Activated effector memory CD4-positive, alpha-beta T cell treated with Interleukin-2 at 50 U/mL for 16 hours (primary cell): ENCODE data around the gene HEPACAM2.
A peak's percentile ranks its signal among the peaks of the same experiment; 100 is the strongest.

Experiments
- DNase-seq: peaks from one replicate; pipeline ENCODE4 v3.0.0-alpha.2; 2020

The HEPACAM2 gene

GRCh38 chr7:93202594-93203250 lies 23.5 kb downstream of the HEPACAM2 start:
- no peak for DNase-seq

DNA sequence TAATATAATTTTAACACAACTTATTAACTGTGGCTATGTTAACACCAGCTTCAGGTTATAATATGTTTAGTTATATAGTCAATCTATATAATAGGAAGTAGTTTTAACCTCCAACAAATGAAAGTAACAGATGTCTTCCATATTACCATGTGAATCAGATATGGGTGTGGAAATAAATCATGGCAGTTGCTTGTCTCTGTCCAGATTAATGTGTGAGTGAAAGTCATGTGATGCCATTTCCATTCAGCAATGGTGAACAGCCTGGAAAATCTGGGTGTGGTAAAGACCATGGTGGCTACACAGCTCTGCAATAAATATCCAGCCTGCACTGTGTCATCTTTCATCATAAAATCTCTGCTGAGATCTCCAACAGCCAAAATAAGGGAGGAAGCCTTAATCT lies 27.8 kb downstream of the HEPACAM2 start:
- DNase-seq = no peak

GRCh38 chr7:93196336-93196735 lies 29.9 kb downstream of the HEPACAM2 start:
- no peak for DNase-seq

DNA sequence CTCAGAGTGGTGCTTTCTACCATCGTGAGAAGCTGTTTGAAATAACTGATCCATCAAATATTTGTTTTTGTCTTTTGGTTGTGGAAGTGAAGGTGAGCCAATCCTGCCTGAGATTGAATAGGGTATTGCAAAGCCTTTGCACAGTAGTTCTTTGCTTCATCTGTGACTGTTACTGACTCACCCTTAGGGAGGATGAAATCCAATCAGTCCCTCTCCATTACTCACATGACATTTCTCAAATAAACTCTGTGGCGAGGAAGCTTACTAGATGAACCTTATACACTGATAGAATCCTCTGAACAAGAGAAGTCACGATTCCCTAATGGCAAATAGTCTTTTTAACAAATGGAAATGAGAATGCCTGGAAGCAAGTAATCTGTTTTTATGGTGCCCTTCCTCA lies 31.9 kb downstream of the HEPACAM2 start:
- no peak for DNase-seq

- no peak for DNase-seq
Observed at GRCh38 chr7:93188870-93189634, 37.2 kb downstream of the HEPACAM2 start.

DNA sequence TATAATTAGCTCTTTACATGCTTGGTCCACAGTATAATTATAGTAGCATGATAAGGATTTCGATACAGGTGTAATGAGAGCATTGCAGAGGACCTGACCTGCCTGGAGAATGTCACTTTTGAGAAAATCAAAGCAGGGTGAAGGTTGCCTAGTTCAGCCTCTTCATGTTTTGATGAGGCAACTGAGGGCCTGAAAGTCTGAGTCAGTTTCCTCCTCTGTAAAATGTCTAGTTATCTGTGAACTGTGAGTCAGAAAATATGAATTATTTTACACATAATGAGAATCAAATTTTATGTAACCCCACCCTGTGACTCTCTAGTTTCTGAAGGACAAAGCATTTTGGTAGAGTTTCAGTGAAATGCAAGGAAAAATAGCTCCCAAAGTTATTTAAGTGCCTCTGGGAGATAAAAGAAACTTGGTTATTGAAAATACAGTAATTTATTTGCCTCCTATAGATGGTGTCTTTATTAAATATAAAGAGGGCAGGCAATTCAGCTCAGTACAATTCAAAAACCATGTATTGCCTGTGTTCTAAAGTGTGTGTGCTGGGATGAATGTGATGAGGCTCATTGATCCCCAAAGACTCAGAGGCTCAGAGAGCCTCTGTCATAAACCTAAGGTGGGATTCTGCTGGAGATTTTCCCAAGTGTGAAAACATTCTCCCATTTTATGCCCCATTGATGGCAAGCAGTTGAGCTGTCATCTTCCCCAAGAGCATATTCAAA lies 40.8 kb downstream of the HEPACAM2 start:
- no peak for DNase-seq

DNA sequence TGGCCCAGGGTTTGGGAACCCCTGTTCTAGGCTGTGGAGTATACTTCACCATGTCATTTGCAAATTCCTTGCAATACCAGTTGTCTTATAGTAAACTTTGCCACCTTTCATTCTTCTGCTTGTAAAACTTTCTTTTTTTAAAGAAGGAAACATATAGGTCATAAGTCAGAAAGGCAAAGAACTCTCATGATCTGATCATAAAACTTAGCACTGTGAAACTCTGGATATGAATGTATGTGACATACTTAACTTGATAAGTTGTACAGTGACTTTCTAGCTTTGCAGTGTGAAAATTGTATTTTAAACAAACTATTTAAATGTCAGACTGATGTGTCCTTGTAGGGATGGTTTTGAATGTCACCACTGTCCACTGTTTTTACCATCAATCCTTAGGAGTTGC lies 47.1 kb downstream of the HEPACAM2 start:
- DNase-seq = no peak

- no peak for DNase-seq
Observed at GRCh38 chr7:93178213-93178612, 48.1 kb downstream of the HEPACAM2 start.

- no peak for DNase-seq
Observed at GRCh38 chr7:93176992-93177580, 49.2 kb downstream of the HEPACAM2 start.

DNA sequence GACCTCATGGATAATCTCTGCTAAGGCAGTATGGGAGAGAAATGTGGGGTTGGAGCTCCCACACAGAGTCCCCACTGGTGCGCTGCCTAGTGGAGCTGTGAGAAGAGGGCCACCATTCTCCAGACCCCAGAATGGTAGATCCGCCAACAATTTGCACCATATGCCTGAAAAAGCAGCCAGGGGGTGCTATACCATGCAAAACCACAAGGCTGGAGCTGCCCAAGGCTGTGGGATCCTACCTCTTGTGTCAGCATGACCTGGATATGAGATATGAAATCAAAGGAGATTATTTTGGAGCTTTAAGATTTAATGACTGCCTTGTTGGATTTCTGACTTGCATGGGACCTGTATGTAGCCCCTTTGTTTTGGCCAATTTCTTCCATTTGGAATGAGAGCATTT lies 51.0 kb downstream of the HEPACAM2 start:
- DNase-seq = no peak

- no peak for DNase-seq
Observed at GRCh38 chr7:93172683-93173082, 53.6 kb downstream of the HEPACAM2 start.

- DNase-seq = no peak
Observed at GRCh38 chr7:93171606-93172226, 54.6 kb downstream of the HEPACAM2 start.

GRCh38 chr7:93165447-93165846 lies 60.8 kb downstream of the HEPACAM2 start:
- no peak for DNase-seq

DNA sequence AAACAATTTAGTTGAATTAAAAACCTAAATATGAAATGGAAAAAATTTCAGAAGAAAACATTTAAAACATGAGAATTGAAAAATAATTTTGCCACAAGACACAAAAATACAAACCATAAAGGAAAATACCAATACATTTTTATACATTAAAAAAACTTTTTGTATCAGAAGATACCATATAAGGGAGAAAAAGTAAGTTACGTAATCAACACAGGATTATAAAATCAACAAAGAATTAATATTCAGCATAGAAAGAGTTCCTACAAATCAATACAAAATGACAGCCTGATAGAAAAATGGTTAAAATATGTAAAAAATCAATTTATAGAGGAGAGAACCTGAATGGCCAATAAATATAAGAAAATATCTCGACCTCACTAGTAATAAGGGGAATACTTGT lies 61.5 kb downstream of the HEPACAM2 start:
- DNase-seq = no peak

DNA sequence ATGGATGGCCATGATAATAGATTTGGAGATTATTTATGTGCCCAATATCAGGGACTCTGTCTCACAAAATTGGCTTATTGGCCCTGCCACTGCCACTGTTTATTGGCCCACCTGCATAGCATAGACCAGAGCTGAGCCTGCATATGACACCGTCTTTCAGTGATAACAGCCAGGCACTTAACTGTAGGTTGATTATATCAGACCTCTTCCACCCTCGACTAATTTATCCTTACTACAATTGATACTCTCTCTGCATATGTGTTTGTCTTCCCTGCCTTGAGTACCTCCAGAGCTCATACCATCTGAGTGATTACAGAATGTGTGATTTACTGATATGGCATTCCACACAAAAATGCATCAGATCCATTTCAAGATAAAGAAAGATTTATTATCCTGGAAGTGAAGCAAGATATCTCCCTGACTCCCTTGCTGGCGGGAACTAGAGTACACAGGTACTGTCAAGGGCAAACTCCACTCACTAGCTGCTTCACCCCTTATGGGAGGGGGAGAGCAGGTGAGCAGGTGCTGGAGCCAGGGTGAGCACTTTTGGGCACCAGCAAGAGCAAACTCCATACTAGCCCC lies 65.0 kb downstream of the HEPACAM2 start:
- DNase-seq = no peak

GRCh38 chr7:93160410-93160809 lies 65.9 kb downstream of the HEPACAM2 start:
- DNase-seq = no peak

DNA sequence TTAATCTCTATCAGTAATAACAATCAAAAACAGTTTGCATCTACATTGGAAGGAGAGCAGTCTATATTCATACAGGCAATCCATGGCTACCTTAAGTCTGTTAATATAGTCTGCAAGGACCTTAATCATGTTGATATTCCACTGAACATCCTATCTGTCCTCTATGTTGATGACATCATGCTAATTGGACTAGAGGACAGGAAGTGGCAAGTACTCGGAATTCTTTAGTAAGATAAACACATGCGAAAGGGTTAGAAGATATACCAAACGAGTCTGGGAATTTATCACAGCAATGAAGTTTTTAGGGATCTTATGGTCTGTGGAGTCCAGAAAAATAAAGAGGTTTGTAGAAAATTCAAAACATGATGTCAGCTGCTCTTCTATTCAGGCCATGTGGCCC lies 66.8 kb downstream of the HEPACAM2 start:
- DNase-seq = no peak

DNA sequence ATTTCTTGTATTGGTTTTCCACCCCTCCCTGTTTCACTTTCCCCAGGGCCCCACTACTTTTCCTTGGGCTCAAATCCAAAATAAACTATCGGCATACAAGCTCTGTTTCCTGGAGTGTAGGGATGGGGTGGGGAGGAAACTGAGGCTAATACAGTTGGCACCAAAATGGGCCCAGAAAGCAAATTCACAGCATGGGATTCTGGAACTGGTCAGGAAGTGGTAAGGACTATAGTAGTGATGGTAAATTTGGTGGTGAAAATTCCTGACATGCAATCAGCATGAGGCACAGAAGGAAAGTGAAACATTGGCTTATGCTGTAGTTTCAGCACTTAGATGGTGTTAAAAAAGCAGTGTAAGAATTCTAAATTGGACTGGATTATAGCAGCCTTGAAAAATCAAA lies 69.4 kb downstream of the HEPACAM2 start:
- DNase-seq = no peak

DNA sequence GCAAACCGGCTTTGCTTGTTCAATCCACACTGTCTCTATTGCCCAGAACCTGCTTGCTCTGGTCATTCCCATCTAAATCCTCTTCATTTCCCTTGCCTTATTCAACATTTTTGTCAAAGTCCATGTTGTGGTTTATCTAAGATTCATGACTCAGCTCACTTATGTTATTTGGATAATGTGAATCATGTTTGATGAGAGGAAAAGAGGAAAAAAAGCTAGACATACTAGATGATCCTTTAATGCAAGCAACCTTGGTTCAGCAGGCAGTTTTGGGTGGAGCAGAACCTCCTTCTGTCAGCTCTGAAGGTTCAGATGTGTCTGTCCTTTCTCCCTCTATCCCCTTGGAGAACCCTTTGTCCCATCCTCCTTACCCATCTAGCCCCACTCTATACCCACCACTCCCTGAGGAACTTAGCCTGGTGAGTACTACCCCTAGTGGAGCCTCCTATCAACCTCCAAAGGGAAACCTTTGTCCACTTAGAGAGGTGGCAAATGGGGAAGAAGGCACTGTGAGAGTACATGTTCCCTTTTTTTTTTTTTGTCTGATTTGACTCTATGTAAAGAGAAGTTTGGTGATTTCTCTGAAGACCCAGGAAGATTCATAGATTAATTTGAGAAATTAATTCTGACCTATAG lies 76.0 kb downstream of the HEPACAM2 start:
- no peak for DNase-seq

DNA sequence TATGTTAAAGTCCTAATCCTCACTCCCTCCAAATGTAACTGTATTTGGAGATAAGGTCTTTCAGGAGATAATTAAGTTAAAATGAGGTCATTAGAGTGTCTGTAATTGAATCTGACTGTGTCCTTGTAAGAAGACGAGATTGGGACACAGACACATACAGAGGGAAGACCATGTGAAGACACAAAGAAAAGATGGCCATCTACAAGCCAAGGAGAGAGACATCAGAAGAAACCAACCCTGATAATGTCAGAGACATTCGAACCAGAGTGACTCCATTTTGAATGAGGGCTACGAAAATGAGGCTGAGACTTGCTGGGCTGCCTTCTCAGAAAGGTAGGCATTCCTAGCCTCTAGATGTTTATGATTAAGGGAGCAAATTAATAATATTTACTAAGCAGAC lies 77.5 kb downstream of the HEPACAM2 start:
- DNase-seq = no peak

GRCh38 chr7:93148144-93148543 lies 78.1 kb downstream of the HEPACAM2 start, which contains the start of gene SAMD9L:
Gene SAMD9L, minus strand, starts transcription at chr7:93148385. Its CDS starts 12,414 bp downstream, at chr7:93135971.
- no peak for DNase-seq

DNA sequence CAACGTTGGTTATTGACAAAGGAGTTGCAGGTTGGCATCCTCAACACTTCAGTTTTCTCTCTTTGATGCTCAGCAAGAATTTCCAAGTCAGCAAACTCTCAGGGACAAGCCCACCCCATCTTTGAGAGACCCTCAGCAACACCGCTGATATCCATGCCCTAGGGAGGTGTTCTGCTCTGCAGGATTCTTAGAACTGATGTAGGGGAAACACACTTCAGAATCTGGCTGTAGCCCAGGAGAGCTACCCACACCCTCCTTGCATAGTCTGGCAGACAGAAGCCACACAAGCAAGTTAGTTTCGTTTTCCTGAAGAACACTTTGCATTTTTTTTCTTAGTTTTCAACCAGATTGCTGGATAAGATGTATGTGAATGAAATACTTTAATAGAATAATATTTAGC lies 78.9 kb downstream of the HEPACAM2 start:
- peak; percentile 12 for DNase-seq
